CD14-positive monocyte (primary cell): ENCODE results near the gene PLA2G4B. TPM values are rescaled to one million over a fixed set of nuclear protein-coding genes. Genes with fewer than 3 reads are reported as not detected.

ENCODE experiments used
- DNase-seq, 3 donors: peaks; one replicate each; pipeline ENCODE4 v3.0.0-alpha.2; 2011 to 2022
- H2AFZ ChIP-seq: 2 replicates; pipeline ENCODE4 v1.6.0; 2012; ENCODE audit warnings: mild to moderate bottlenecking, low read depth, low read length, inconsistent platforms; ENCODE audit not compliant: insufficient read depth, poor library complexity, severe bottlenecking
- H3K27ac ChIP-seq, 2 donors: 1 replicate in 1 of 2; 2 replicates in 1 of 2; pipeline ENCODE4 v1.5.1; 2012 to 2013; ENCODE audit warnings: low read length in 2 of 2, control low read depth in 1 of 2, inconsistent platforms in 1 of 2, low read depth in 1 of 2, mild to moderate bottlenecking in 1 of 2
- H3K27me3 ChIP-seq, 2 donors: one replicate each; pipeline versions ENCODE4 v1.6.0 to v1.6.1; 2011 to 2013; ENCODE audit warnings: low read length in 2 of 2; ENCODE audit not compliant: control insufficient read depth in 2 of 2, insufficient read depth in 2 of 2
- H3K36me3 ChIP-seq, 2 donors: replicated peaks in 1 of 2; 1 replicate in 1 of 2; 2 replicates in 1 of 2; pipeline versions ENCODE4 v1.5.1 to v1.6.1; 2012 to 2013; ENCODE audit warnings: low read length in 2 of 2, control low read depth in 1 of 2, inconsistent platforms in 1 of 2, mild to moderate bottlenecking in 1 of 2; ENCODE audit not compliant: insufficient read depth in 2 of 2, control insufficient read depth in 1 of 2
- H3K4me1 ChIP-seq, 2 donors: 1 replicate in 1 of 2; 2 replicates in 1 of 2; pipeline versions ENCODE4 v1.5.1 to v1.6.1; 2012 to 2013; ENCODE audit warnings: low read length in 2 of 2, control low read depth in 1 of 2, inconsistent platforms in 1 of 2, mild to moderate bottlenecking in 1 of 2, moderate library complexity in 1 of 2; ENCODE audit not compliant: insufficient read depth in 2 of 2, control insufficient read depth in 1 of 2
- H3K4me2 ChIP-seq: replicated peaks from 2 replicates; pipeline ENCODE3; 2012; ENCODE audit warnings: low read length, moderate library complexity, mild to moderate bottlenecking; ENCODE audit not compliant: poor library complexity, severe bottlenecking; ENCODE audit errors: extremely low read depth
- H3K4me3 ChIP-seq, 3 experiments: fragments of 200-600 bp in 1 of 3; sonication (generic) in 1 of 3; replicated peaks in 1 of 3; 1 replicate in 2 of 3; 2 replicates in 1 of 3; pipeline ENCODE4 v1.5.1; 2011 to 2013; ENCODE audit warnings: low read length in 3 of 3, mild to moderate bottlenecking in 3 of 3, control low read depth in 2 of 3, low read depth in 2 of 3, inconsistent platforms in 1 of 3, moderate library complexity in 1 of 3
- H3K79me2 ChIP-seq: 2 replicates; pipeline ENCODE4 v1.6.0; 2012; ENCODE audit warnings: mild to moderate bottlenecking, control low read depth, inconsistent platforms, low read length, moderate library complexity; ENCODE audit not compliant: insufficient read depth
- H3K9ac ChIP-seq: 2 replicates; pipeline ENCODE4 v1.6.0; 2017; ENCODE audit warnings: low read length, mild to moderate bottlenecking; ENCODE audit not compliant: insufficient read depth, poor library complexity, severe bottlenecking
- H3K9me3 ChIP-seq, 2 donors: replicated peaks in 1 of 2; 1 replicate in 1 of 2; 2 replicates in 1 of 2; pipeline versions ENCODE4 v1.5.1 to v1.6.1; 2012 to 2013; ENCODE audit warnings: low read length in 2 of 2, control low read depth in 1 of 2; ENCODE audit not compliant: control insufficient read depth in 1 of 2, insufficient read depth in 1 of 2
- H4K20me1 ChIP-seq: 2 replicates; pipeline ENCODE4 v1.6.0; 2012; ENCODE audit warnings: mild to moderate bottlenecking, low read length, control low read depth, moderate library complexity; ENCODE audit not compliant: insufficient read depth
- H3K27ac Mint-ChIP-seq, 7 donors: one replicate each; pipeline ENCODE4 v1.8.0; 2020; ENCODE audit warnings: mild to moderate bottlenecking in 7 of 7, mixed read lengths in 7 of 7, moderate library complexity in 6 of 7, inconsistent platforms in 2 of 7
- H3K27me3 Mint-ChIP-seq, 3 donors: one replicate each; pipeline ENCODE4 v1.8.0; 2021 to 2022; ENCODE audit warnings: low read depth in 3 of 3, mild to moderate bottlenecking in 3 of 3, mixed read lengths in 3 of 3, moderate library complexity in 3 of 3, inconsistent platforms in 1 of 3
- H3K36me3 Mint-ChIP-seq, 2 donors: one replicate each; pipeline ENCODE4 v1.8.0; 2020; ENCODE audit warnings: mixed read lengths in 2 of 2, inconsistent platforms in 1 of 2, mild to moderate bottlenecking in 1 of 2
- H3K4me1 Mint-ChIP-seq: one replicate; pipeline ENCODE4 v1.8.0; 2020; ENCODE audit warnings: mild to moderate bottlenecking, mixed read lengths
- H3K4me3 Mint-ChIP-seq, 2 donors: one replicate each; pipeline ENCODE4 v1.8.0; 2020; ENCODE audit warnings: mild to moderate bottlenecking in 2 of 2, mixed read lengths in 2 of 2, moderate library complexity in 1 of 2
- H3K9me3 Mint-ChIP-seq, 7 donors: one replicate each; pipeline ENCODE4 v1.8.0; 2020 to 2022; ENCODE audit warnings: mixed read lengths in 7 of 7, mild to moderate bottlenecking in 6 of 7, moderate library complexity in 6 of 7, inconsistent platforms in 2 of 7
- CTCF ChIP-seq: fragments of 200-600 bp; IDR thresholded peaks from one replicate; pipeline ENCODE4 v1.8.0; 2022; ENCODE audit warnings: antibody characterized with exemption, mild to moderate bottlenecking
- WGBS: methylation state at CpG from one replicate; pipeline ENCODE4 v1.1.5; 2013; ENCODE audit warnings: missing lambda C conversion rate; ENCODE audit not compliant: insufficient coverage; 5-methylcytosine and 5-hydroxymethylcytosine counted together
- intact Hi-C, 2 donors: fragments of 100-400 bp; cut with micrococcal nuclease; formaldehyde crosslinking; loops; one replicate each; pipeline versions ENCODE4 v1.15.0 to v1.15.1; 2023
- polyA plus RNA-seq, 3 donors: library from polyadenylated mRNA; depleted of rRNA in 1 of 3; unstranded in 2 of 3; stranded (reverse) in 1 of 3; fragments of 300-500 nt in 2 of 3; fragments of >200 nt in 1 of 3; fragmentation: Illumina TruSeq in 2 of 3; gene quantifications; 1 replicate in 2 of 3; 2 replicates in 1 of 3; pipeline ENCODE4 v1.2.3, GENCODE V29; 2012 to 2021

Gene PLA2G4B
- polyA plus RNA-seq, 3 donors: 0.31 to 32.1 (median 1.6) TPM

GRCh38 chr15:41855261-41855961 lies 16.8 kb downstream of the PLA2G4B start:
- H2AFZ ChIP-seq: no peak overlapping the region
- Mint-ChIP-seq H3K36me3 (no peaks in the 10 kb centered on the region), H3K9me3 (no peaks in the 10 kb centered on the region), H3K4me3 (no peak overlapping the region), H3K27ac (no peak overlapping the region), H3K4me1 (peaks cover 9% of the 10 kb centered on the region), H3K27me3 (peaks cover 0 to 10% (median 7%) of the 10 kb centered on the region in 3 donors)
- no peaks in the 10 kb centered on the region for H3K27me3 ChIP-seq
- 89% methylated on average over 28 of the region's 30 CpGs for WGBS
- H3K4me1 ChIP-seq: peaks cover 3 to 8% of the 10 kb centered on the region in 2 donors
- DNase-seq: no peak
- TF ChIP-seq CTCF: no peak
- no peaks in the 10 kb centered on the region for H3K9me3 ChIP-seq
- no peaks in the 10 kb centered on the region for H3K36me3 ChIP-seq
- intact Hi-C loops: no loop called here
- no peak overlapping the region for H3K27ac ChIP-seq
- H3K9ac ChIP-seq: no peak overlapping the region
- no peak overlapping the region for H3K4me3 ChIP-seq
- no peaks in the 10 kb centered on the region for H4K20me1 ChIP-seq
- H3K79me2 ChIP-seq: no peaks in the 10 kb centered on the region
- no peak overlapping the region for H3K4me2 ChIP-seq

GRCh38 chr15:41856262-41856661 lies 17.6 kb downstream of the PLA2G4B start:
- no peaks in the 10 kb centered on the region for H3K36me3 Mint-ChIP-seq
- Histone ChIP-seq H4K20me1 (no peaks in the 10 kb centered on the region), H3K4me1 (peaks cover 3 to 9% of the 10 kb centered on the region in 2 donors), H3K4me3 (no peak overlapping the region), H3K4me2 (no peak overlapping the region), H3K79me2 (no peaks in the 10 kb centered on the region), H3K9me3 (no peaks in the 10 kb centered on the region), H3K27ac (no peak overlapping the region), H2AFZ (no peak overlapping the region), H3K9ac (no peak overlapping the region), H3K36me3 (no peaks in the 10 kb centered on the region), H3K27me3 (no peaks in the 10 kb centered on the region)
- H3K9me3 Mint-ChIP-seq: no peaks in the 10 kb centered on the region
- H3K27me3 Mint-ChIP-seq: peaks cover 0 to 5% (median 3%) of the 10 kb centered on the region in 3 donors
- WGBS: 94% methylated on average over 16 of the region's 17 CpGs
- peaks cover 12% of the 10 kb centered on the region for H3K4me1 Mint-ChIP-seq
- no peak for DNase-seq
- H3K27ac Mint-ChIP-seq: no peak overlapping the region
- no peak for TF ChIP-seq CTCF
- intact Hi-C loops: no loop called here
- no peak overlapping the region for H3K4me3 Mint-ChIP-seq
